Tibial nerve (tissue), 4 donors: ENCODE measurements around the gene ZNF426.

ENCODE experiments used
- CTCF ChIP-seq, 5 experiments: fragments of 200-600 bp in 3 of 5; fragments of 450-650 bp in 2 of 5; sonication (generic) in 3 of 5; IDR thresholded peaks; one replicate each; pipeline ENCODE4 v1.5.1; 2016 to 2019; ENCODE audit warnings: antibody characterized with exemption in 5 of 5, mild to moderate bottlenecking in 3 of 5, moderate library complexity in 2 of 5
- EP300 ChIP-seq, 2 donors: sonication (generic); formaldehyde crosslinking; IDR thresholded peaks; one replicate each; pipeline ENCODE4 v1.6.1; 2017; ENCODE audit warnings: antibody characterized with exemption in 2 of 2, mild to moderate bottlenecking in 1 of 2
- POLR2A ChIP-seq, 2 donors: fragments of 450-650 bp; IDR thresholded peaks; one replicate each; pipeline ENCODE4 v1.6.1; 2017; ENCODE audit warnings: antibody characterized with exemption in 2 of 2, mild to moderate bottlenecking in 2 of 2, moderate library complexity in 2 of 2

- TF ChIP-seq CTCF (IDR thresholded peaks at IDR 0.05) (no peak), POLR2A (IDR thresholded peaks at IDR 0.05) (no peak), EP300 (IDR thresholded peaks at IDR 0.05) (no peak)
Observed at GRCh38 chr19:9547870-9548269, 9.4 kb upstream of the ZNF426 start.
